ENCODE results near the gene SESN3.

SESN3 gene

DNA sequence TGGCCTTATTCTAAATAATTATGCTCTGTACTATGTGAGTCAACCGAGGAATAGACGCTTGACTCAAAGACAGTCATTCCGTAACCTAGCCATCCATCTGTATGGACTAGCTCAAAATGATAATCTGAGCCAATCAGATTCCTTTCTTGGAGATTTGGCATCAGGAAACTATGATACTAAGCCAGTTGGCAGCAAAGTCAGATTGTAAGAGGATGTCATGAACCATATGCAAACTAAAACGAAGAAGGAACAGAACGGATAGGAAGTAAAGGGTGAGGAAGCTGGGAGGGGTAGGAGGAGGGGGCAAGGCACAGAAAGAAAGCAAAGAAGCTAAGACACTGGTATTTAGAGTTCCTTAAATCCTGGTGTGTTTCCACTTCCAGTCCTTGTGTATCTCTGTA is 10.7 kb upstream of the SESN3 start:
- TF ChIP-seq, protein P1, sequence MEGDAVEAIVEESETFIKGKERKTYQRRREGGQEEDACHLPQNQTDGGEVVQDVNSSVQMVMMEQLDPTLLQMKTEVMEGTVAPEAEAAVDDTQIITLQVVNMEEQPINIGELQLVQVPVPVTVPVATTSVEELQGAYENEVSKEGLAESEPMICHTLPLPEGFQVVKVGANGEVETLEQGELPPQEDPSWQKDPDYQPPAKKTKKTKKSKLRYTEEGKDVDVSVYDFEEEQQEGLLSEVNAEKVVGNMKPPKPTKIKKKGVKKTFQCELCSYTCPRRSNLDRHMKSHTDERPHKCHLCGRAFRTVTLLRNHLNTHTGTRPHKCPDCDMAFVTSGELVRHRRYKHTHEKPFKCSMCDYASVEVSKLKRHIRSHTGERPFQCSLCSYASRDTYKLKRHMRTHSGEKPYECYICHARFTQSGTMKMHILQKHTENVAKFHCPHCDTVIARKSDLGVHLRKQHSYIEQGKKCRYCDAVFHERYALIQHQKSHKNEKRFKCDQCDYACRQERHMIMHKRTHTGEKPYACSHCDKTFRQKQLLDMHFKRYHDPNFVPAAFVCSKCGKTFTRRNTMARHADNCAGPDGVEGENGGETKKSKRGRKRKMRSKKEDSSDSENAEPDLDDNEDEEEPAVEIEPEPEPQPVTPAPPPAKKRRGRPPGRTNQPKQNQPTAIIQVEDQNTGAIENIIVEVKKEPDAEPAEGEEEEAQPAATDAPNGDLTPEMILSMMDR (IDR thresholded peaks at IDR 0.05; ENCODE audit: low read depth, low read length): no peak
- H3K4me3 ChIP-seq (ENCODE audit: low read depth, low read length): no peak overlapping the region

DNA sequence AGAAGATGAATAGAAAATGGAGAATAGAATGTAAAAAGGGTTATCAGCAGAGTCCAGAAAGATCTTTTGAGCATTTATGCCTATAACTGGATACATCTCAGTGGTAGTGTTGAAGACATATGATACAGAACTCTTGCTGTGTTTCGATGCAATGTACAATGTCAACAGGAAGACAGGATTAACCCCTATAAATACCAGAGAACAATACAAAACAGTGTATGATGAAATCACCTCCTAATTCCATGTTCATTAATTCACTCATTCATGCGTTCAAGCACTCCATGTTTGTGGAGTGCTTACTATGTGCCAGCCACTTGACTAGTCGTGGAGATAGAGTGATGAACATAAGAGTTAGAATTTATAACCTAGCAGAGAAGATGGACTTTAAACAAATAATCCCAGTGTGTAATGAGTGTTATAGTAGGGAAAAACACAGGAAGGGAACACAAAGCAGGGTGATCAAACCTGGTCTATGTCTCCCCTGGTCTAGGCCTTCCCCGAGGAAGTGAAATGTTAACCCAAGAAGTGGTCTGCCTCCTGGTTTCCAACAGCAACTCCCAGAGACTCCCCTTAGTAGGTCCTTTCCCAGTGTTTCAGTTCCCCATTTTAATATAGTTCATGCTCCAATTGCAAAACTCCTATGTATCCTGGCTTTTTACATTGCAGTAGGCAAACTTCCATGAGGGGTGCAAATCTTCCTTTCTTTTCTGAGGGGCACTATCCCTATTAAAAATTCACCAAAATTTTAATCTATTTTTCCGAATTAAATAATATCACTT is 9.1 kb upstream of the SESN3 start:
- TF ChIP-seq, protein P1 (IDR thresholded peaks at IDR 0.05; ENCODE audit: low read depth, low read length): no peak
- H3K4me3 ChIP-seq (ENCODE audit: low read depth, low read length): no peak overlapping the region

DNA sequence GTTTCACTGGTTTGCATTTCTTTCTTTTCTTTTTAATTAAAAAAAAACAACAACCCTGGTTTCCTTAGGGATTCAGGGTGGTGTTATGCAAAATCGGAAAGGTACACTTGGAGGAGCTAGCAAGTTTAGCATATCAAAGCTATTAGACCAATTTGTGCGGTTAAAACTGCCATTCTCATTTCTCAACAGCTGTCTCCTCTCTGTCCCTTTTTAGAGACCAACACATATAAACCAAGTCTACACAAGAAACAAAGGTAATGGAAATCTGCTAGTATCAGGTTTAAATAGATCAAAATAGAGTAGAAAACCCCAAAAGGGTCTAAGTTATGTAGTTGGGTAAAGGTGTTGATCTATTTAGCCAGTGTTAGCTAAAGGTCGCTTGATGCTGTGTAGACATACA is 1.7 kb upstream of the SESN3 start:
- TF ChIP-seq, protein P1 (IDR thresholded peaks at IDR 0.05; ENCODE audit: low read depth, low read length): no peak
- H3K4me3 ChIP-seq (ENCODE audit: low read depth, low read length): no peak overlapping the region

DNA sequence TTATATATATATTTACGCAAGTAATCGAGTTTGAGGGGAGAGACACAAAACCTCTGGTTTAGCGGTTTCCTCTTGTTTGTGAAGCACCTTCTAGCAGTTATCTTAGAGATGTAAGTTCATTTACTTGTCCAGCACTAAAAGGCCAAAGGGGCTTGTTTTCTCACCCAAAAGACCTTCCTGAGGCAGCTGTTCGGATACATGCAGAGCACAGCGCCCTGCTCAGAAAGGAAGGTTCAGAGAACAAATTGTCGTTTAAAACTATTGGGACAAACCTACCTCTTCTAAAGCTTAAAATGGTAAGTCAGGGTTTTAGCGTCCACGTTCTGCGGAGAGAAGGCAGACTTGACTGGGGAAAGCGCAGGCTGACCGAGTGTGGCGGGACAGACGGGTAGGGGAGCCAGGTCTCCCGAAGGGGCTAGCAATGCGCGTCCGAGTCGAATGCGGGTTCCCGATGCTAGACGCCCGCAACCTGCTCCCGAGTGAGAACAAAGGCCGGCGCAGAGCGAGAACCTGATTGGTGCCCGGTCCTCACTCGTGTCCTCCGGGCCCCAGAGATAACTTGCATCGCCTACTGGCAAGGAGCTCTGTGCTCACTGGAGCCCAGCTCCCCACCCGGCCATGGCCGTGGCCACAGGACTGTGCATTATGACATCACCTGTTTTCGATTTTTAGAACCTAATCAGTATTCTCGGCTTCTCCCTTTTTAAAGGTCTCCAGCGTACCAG is 1.0 kb upstream of the SESN3 start:
- TF ChIP-seq, protein P1 (IDR thresholded peaks at IDR 0.05; ENCODE audit: low read depth, low read length): no peak
- H3K4me3 ChIP-seq (ENCODE audit: low read depth, low read length): no peak overlapping the region; the same call in 1 of the 2 replicates

DNA sequence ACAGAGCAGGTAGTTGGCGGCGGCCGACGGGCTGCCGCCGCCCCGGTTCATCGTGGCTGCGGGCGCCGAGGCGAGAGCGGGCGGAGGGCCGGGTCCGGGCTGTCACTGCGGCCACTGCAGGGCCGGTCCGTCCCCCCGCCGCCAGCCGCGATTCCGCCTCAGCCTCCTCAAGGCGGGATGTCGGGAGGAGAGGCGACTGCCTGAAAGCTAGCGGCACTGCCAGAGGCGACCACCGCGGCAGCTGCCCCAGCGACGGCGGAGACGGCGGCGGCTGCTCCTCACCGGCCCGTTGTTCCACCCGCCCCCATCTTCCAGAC is 234 bp downstream of the SESN3 start:
- peak overlapping the region; percentile 38 for H3K4me3 ChIP-seq (ENCODE audit: low read depth, low read length)
- TF ChIP-seq, protein P1 (IDR thresholded peaks at IDR 0.05; ENCODE audit: low read depth, low read length): no peak

DNA sequence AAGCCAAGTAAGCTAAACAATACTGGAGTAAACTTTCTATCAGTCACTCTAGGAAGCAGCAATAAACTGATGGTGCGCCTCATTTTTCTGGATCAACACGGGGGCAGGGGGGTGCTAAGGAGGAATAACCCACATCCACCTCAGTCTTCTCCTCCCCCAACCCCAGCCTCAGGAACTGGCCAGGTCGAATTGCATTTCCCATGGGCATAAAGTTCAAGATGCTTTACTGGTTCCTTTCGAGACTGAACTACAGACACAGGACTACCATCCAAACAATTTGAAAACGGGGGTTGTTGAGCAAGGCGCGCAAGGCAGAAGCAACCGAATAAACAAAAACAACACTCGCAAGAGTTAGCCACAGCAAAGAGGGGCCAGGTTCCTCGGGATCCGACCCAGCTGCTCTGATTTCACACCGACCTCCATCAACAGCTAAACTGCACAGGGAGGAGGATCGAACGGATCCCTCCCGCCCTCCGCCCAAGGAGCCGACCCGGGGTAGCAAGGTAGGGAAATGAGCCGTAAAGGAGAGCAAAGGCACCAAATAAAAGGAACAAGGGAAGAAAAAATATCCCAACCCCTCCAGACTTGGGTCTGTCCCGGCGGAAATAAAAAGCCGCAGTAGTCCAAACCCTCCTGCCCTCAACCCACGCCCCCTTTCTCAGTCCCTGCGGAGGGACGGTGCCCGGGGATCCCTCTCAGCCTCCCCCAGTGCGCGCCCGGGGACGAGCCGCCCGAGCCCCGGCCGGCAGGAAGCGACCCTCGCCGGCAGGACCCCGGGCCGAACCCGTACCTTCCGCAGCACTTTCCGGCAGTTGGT is 801 bp downstream of the SESN3 start:
- TF ChIP-seq, protein P1 (IDR thresholded peaks at IDR 0.05; ENCODE audit: low read depth, low read length): no peak
- peak overlapping the region; percentile 38 for H3K4me3 ChIP-seq (ENCODE audit: low read depth, low read length)

All from WI38 (cell line).